Dermis microvascular lymphatic vessel endothelial cell (primary cell): ENCODE results near the gene GPR149. TPM values are rescaled to one million over a fixed set of nuclear protein-coding genes. Genes with fewer than 3 reads are reported as not detected.
A peak's percentile ranks its signal among the peaks of the same experiment; 100 is the strongest.

Experiments used
- DNase-seq, 2 donors: peaks; one replicate each; pipeline versions ENCODE4 v3.0.0 to v3.0.0-alpha.2; 2010; ENCODE audit warnings: low read depth in 2 of 2
- total RNA-seq: library from RNA; depleted of rRNA; stranded (reverse); fragments of >200 nt; gene quantifications from 2 replicates; pipeline ENCODE4 v1.2.1, GENCODE V29; 2014

The GPR149 gene
- total RNA-seq, 1 donor from 2014 or later: not detected

GRCh38 chr3:154345422-154346122 is 84.4 kb downstream of the GPR149 start:
- no peak for DNase-seq

- DNase-seq: no peak
These were observed 91.4 kb downstream of the GPR149 start for GRCh38 chr3:154338570-154338969.

GRCh38 chr3:154338008-154338407 is 92.0 kb downstream of the GPR149 start:
- DNase-seq: no peak

GRCh38 chr3:154334973-154335420 is 95.0 kb downstream of the GPR149 start:
- DNase-seq: peak; percentile 26 to 54

- no peak for DNase-seq
These were observed 102.1 kb downstream of the GPR149 start for GRCh38 chr3:154327871-154328270.

GRCh38 chr3:154324919-154325318 is 105.1 kb downstream of the GPR149 start:
- DNase-seq: no peak

- peak; percentile 88 to 91 for DNase-seq
These were observed 105.9 kb downstream of the GPR149 start, which contains the start of gene DHX36 for GRCh38 chr3:154323891-154324738. DHX36 (minus strand) TSS chr3:154324487; CDS start chr3:154324416, 71 bp downstream.

GRCh38 chr3:154316974-154317767 is 112.8 kb downstream of the GPR149 start:
- DNase-seq: no peak

- no peak for DNase-seq
These were observed 115.8 kb downstream of the GPR149 start for GRCh38 chr3:154314152-154314551.

- DNase-seq: peak in 1 of 2 donors; percentile 7
These were observed 119.2 kb downstream of the GPR149 start for GRCh38 chr3:154310840-154311239.

- DNase-seq: no peak
These were observed 122.6 kb downstream of the GPR149 start for GRCh38 chr3:154307363-154307762.

- DNase-seq: no peak
These were observed 125.1 kb downstream of the GPR149 start for GRCh38 chr3:154304936-154305335.

GRCh38 chr3:154304116-154304786 is 125.7 kb downstream of the GPR149 start:
- DNase-seq: no peak

GRCh38 chr3:154301561-154301960 is 128.4 kb downstream of the GPR149 start:
- no peak for DNase-seq

GRCh38 chr3:154294016-154294415 is 136.0 kb downstream of the GPR149 start:
- no peak for DNase-seq

GRCh38 chr3:154290187-154290586 is 139.8 kb downstream of the GPR149 start:
- no peak for DNase-seq

Other genes starting within 250 kb of the GPR149 start
- 21.3 and 27.8 TPM in 2 replicates for gene DHX36, start 105.7 kb downstream of the GPR149 start, total RNA-seq